GM19467 (cell line): ENCODE results near the gene ACYP2.
A peak's percentile ranks its signal among the peaks of the same experiment; 100 is the strongest.
"Not testable (repeated sequence)": the region's sequence is repeated elsewhere in the genome, so short reads cannot be mapped to it uniquely, and the experiment has no call there.

Experiments used
- ATAC-seq: cut with Tn5 transposase; IDR thresholded peaks from one replicate; pipeline ENCODE4 v1.9.1; 2021; ENCODE audit warnings: mild to moderate bottlenecking, moderate library complexity; ENCODE audit not compliant: unreplicated experiment

Gene ACYP2

GRCh38 chr2:54097124-54097523, 18.3 kb upstream of the ACYP2 start:
- ATAC-seq = no peak

- ATAC-seq = peak; percentile 1
These were observed 16.0 kb upstream of the ACYP2 start for GRCh38 chr2:54099370-54099769.

- peak; percentile 71 for ATAC-seq
These were observed 15.4 kb upstream of the ACYP2 start for GRCh38 chr2:54099829-54100585.

GRCh38 chr2:54100772-54101171, 14.6 kb upstream of the ACYP2 start:
- no peak for ATAC-seq

- no peak for ATAC-seq
These were observed 11.7 kb upstream of the ACYP2 start for GRCh38 chr2:54103454-54104314.

- no peak for ATAC-seq
These were observed 8.6 kb upstream of the ACYP2 start for GRCh38 chr2:54106631-54107454.

GRCh38 chr2:54107455-54107764, 8.0 kb upstream of the ACYP2 start:
- ATAC-seq = no peak

- ATAC-seq = no peak
These were observed 7.4 kb upstream of the ACYP2 start for GRCh38 chr2:54107903-54108615.

GRCh38 chr2:54109848-54110247, 5.6 kb upstream of the ACYP2 start:
- ATAC-seq = no peak

- ATAC-seq = not testable (repeated sequence)
These were observed 936 bp upstream of the ACYP2 start for GRCh38 chr2:54114479-54114878.

GRCh38 chr2:54114936-54115283, 505 bp upstream of the ACYP2 start:
- no peak for ATAC-seq

GRCh38 chr2:54116598-54116997, 1.2 kb downstream of the ACYP2 start:
- not testable (repeated sequence) for ATAC-seq

GRCh38 chr2:54120950-54121349, 5.5 kb downstream of the ACYP2 start:
- no peak for ATAC-seq

GRCh38 chr2:54122171-54122935, 6.9 kb downstream of the ACYP2 start:
- ATAC-seq = no peak

- ATAC-seq = no peak
These were observed 7.5 kb downstream of the ACYP2 start for GRCh38 chr2:54122939-54123338.

- ATAC-seq = not testable (repeated sequence)
These were observed 11.8 kb downstream of the ACYP2 start for GRCh38 chr2:54127174-54127573.

GRCh38 chr2:54133056-54133455, 17.6 kb downstream of the ACYP2 start:
- ATAC-seq = no peak

GRCh38 chr2:54139210-54139609, 23.8 kb downstream of the ACYP2 start:
- no peak for ATAC-seq

- no peak for ATAC-seq
These were observed 28.4 kb downstream of the ACYP2 start for GRCh38 chr2:54143780-54144179.

GRCh38 chr2:54148391-54148790, 33.0 kb downstream of the ACYP2 start:
- ATAC-seq = no peak
